Vagina (tissue), 2 donors: Measurements from ENCODE around the gene CCDC186.

Experiments
- POLR2A ChIP-seq, 2 donors: fragments of 450-650 bp; IDR thresholded peaks; one replicate each; pipeline ENCODE4 v1.6.1; 2017; ENCODE audit warnings: antibody characterized with exemption in 2 of 2, mild to moderate bottlenecking in 2 of 2, moderate library complexity in 2 of 2
- TF ChIP-seq, protein P1 (sequence below), 3 experiments: fragments of 450-650 bp in 2 of 3; fragments of 200-600 bp in 1 of 3; sonication (generic) in 1 of 3; IDR thresholded peaks; one replicate each; pipeline ENCODE4 v1.5.1; 2017 to 2019; ENCODE audit warnings: antibody characterized with exemption in 3 of 3, mild to moderate bottlenecking in 2 of 3, moderate library complexity in 2 of 3

- no peak for TF ChIP-seq POLR2A (IDR thresholded peaks at IDR 0.05)
- TF ChIP-seq, protein P1, sequence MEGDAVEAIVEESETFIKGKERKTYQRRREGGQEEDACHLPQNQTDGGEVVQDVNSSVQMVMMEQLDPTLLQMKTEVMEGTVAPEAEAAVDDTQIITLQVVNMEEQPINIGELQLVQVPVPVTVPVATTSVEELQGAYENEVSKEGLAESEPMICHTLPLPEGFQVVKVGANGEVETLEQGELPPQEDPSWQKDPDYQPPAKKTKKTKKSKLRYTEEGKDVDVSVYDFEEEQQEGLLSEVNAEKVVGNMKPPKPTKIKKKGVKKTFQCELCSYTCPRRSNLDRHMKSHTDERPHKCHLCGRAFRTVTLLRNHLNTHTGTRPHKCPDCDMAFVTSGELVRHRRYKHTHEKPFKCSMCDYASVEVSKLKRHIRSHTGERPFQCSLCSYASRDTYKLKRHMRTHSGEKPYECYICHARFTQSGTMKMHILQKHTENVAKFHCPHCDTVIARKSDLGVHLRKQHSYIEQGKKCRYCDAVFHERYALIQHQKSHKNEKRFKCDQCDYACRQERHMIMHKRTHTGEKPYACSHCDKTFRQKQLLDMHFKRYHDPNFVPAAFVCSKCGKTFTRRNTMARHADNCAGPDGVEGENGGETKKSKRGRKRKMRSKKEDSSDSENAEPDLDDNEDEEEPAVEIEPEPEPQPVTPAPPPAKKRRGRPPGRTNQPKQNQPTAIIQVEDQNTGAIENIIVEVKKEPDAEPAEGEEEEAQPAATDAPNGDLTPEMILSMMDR (IDR thresholded peaks at IDR 0.05): no peak
Observed at GRCh38 chr10:114094795-114095194, 79.2 kb downstream of the CCDC186 start.
